Ovary (tissue), 3 donors: Measurements from ENCODE around the gene GPS1.

Experiments
- EP300 ChIP-seq: sonication (generic); formaldehyde crosslinking; IDR thresholded peaks from one replicate; pipeline ENCODE4 v1.6.1; 2017; ENCODE audit warnings: antibody characterized with exemption
- POLR2A ChIP-seq: fragments of 450-650 bp; IDR thresholded peaks from one replicate; pipeline ENCODE4 v1.6.1; 2017; ENCODE audit warnings: antibody characterized with exemption, mild to moderate bottlenecking, moderate library complexity
- TF ChIP-seq, protein P1 (sequence below), 3 donors: fragments of 450-650 bp in 2 of 3; fragments of 200-600 bp in 1 of 3; IDR thresholded peaks; one replicate each; pipeline versions ENCODE4 v1.5.1 to v1.8.0; 2016 to 2022; ENCODE audit warnings: antibody characterized with exemption in 3 of 3, mild to moderate bottlenecking in 1 of 3
- donor health status: DM: no; HTN: no; CAD: no.

DNA sequence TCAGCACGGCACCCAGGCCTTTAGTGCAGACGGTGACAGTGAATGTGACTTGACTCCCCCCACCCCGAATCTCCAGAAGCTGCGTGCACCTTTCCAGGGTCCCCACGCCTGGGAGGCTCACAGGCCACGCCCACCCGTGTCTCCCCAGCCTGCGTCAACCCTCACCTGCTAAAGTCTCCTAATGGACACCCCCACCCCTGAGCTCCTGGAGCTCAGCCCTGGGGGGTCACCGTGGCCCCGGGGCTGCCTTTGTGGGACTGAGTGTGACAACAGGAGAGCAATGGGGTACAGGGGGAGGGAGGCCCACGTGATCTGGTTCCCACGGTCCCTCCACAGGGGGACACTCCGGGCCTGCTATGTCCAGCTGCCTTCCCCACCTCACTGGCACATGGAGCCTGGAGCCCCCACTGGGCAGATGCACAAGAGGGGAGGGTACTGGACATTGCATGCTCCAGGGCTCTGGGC lies 53.8 kb downstream of the GPS1 start:
- TF ChIP-seq POLR2A (no peak), EP300 (no peak)
- TF ChIP-seq, protein P1, sequence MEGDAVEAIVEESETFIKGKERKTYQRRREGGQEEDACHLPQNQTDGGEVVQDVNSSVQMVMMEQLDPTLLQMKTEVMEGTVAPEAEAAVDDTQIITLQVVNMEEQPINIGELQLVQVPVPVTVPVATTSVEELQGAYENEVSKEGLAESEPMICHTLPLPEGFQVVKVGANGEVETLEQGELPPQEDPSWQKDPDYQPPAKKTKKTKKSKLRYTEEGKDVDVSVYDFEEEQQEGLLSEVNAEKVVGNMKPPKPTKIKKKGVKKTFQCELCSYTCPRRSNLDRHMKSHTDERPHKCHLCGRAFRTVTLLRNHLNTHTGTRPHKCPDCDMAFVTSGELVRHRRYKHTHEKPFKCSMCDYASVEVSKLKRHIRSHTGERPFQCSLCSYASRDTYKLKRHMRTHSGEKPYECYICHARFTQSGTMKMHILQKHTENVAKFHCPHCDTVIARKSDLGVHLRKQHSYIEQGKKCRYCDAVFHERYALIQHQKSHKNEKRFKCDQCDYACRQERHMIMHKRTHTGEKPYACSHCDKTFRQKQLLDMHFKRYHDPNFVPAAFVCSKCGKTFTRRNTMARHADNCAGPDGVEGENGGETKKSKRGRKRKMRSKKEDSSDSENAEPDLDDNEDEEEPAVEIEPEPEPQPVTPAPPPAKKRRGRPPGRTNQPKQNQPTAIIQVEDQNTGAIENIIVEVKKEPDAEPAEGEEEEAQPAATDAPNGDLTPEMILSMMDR (IDR thresholded peaks at IDR 0.05) = no peak
